Stimulated activated naive CD4-positive, alpha-beta T cell (primary cell): ENCODE data around the gene PCNX2.
"Not testable (repeated sequence)": the region's sequence is repeated elsewhere in the genome, so short reads cannot be mapped to it uniquely, and the experiment has no call there.

Experiments used
- DNase-seq, 6 experiments: peaks; one replicate each; lab custom pipeline; 2025; lab: John Stamatoyannopoulos, UW

PCNX2 gene

GRCh38 chr1:233157245-233157644, 138.3 kb downstream of the PCNX2 start:
- DNase-seq: no peak

DNA sequence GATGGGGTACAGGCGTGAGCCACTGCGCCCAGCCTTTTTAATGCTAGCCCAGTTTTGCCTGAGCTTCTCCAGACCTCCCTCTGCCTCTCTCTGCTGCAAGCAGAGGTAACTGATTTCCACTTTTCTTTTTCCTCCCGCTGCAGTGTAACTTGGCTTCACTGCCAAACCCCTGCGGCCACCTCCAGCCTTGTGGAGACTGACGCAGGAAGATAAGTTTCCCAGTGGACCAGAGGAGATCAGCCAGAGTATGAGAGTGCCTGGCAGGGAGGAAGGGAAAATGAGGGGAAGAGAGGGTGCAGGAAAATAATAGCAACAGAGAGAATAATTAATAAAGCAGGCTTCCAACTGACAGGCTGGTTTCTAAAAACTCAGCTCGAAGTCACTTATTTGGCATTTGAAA, 143.7 kb downstream of the PCNX2 start:
- DNase-seq: no peak

- no peak for DNase-seq
Observed at GRCh38 chr1:233144434-233144833, 151.1 kb downstream of the PCNX2 start.

- DNase-seq: no peak
Observed at GRCh38 chr1:233143241-233143640, 152.3 kb downstream of the PCNX2 start.

DNA sequence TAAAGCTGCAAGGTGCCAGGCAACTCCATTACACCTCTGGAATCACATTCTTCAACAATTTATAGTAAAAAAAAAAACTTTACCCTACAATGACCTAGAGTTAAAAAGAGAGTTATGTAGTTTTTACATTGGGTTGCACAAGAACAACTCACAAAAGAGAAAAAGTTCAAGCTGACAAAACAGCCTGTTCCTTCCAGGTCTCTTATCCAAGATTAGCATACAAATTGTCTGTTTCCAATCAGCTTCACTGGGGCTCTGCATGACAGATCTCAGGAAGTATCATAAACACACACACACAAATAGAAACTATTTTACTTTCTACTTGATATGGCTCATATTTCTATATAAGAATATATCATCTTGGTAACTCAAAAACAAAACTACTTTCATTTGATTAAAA, 154.6 kb downstream of the PCNX2 start:
- no peak for DNase-seq

DNA sequence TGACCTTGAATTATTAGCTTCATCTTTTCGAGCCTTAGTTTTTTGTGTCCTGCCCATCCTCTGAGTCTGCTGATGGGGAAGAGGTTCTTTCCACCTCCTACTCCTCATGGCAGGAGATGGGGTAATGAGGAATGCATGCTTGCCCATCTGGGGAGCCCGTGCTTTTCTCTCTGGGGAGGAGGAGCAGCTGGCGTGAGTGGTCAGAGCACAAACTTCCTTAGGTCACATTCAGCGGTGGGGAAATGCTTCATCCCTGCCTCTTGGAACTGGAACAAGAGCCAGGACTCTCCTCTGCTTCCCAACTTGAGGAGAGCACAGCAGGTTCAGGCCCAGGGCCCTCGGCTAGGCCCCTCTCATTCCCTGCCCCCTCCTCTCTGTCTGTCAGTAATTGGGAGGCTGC, 155.0 kb downstream of the PCNX2 start:
- DNase-seq: no peak

DNA sequence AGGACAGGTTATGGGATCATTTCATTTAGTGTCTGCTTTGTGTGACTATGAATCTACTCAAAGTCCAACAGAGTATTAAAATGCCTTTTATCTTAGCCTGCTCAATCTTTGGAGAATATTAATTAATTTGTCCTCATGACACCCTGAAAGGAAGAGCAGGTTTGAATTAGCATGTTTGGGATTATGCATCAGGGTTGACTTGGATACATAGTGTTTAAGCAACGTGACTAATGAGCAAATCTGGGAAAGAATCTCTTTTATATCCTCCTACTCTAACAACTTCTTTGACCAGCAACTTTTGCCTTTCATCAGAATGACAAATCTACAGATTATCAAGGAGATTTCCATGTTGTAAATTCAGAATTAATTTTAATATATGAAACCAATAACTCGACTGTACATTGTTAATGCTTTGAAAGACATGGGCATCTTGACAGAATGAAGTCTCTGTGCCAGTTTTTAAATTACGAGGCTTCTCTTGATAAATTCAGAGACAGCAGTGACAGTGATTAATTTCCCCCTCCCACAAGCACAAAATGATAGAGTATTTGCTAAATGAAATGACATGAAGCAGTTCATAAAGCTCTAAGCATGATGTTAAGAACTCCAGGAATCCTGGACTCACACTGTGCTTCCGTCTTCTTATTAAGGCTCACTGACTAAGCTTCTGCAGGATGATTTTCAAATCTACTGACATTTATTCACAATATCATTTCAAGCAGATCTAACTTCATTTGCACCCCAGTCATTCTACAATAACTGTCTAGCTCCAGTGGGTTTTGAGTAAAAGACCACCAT, 156.5 kb downstream of the PCNX2 start:
- no peak for DNase-seq

DNA sequence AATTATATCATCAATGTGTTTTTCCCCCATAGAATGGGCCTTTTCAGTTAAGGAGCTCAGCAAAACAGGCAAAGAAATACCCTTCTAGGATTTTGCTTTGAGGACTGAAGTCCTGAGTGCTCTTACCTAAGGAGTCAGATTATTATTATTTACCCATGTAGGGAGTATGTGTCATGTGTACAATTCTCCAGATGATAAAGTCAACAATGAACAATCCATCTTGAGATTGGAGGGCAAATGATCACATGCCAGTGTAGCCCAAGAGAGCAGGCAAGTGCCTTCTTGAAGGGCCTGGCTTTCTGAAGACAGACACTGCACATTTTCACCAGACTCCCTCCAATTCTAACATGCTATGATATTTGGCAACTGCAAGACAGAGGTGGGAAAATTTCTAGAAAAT, 159.7 kb downstream of the PCNX2 start:
- no peak for DNase-seq

DNA sequence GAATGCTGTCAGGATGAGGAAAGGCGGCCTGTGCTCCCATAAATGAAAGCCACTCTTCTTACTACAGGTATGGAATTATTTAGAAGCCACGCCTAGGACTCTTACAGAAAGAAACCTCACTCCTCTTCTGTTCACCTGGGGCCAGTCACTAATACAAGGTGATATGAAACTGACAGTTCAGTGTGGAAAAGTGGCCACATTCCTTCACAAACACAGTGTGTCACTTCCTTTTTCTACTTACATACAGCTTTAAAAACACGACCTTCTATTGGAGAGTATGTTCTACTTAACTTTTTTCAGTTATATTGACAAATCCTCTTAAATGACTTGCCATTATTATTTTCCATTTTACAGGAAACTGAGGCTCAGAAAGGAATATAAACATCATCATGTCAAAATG, 163.1 kb downstream of the PCNX2 start:
- DNase-seq: no peak

DNA sequence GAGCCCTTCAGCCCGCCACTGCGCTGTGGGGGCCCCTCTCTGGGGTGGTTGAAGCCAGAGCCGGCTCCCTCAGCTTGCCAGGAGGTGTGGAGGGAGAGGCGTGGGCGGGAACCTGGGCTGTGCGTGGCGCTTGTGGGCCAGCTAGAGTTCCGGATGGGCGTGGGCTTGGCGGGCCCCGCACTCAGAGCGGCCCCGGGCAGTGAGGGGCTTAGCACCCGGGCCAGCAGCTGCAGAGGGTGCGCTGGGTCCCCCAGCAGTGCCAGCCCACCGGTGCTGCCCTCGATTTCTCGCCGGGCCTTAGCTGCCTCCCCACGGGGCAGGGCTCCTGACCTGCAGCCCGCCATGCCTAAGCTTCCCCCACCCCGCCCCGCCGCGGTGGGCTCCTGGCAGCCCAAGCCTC, 166.5 kb downstream of the PCNX2 start:
- not testable (repeated sequence) for DNase-seq

DNA sequence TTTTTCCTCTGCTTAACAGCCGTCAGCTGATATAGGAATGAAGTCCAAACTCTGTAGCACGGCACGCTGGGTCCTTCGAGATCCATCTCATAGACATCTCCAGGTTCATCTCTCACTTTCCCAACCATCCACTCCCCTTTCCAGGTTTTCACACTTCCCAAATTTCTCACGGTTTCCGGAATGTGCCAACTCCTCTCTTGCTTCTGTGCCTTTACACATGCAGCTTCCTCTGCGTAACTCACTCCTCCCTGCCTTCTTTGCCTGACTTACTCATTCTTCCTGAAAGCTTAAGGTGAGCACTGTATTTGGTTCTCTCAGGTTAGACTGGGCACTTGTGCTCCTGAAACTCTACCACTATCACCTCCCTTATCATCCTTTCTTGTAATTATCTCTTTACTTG, 168.4 kb downstream of the PCNX2 start:
- no peak for DNase-seq

GRCh38 chr1:233122779-233123178, 172.7 kb downstream of the PCNX2 start:
- DNase-seq: no peak

DNA sequence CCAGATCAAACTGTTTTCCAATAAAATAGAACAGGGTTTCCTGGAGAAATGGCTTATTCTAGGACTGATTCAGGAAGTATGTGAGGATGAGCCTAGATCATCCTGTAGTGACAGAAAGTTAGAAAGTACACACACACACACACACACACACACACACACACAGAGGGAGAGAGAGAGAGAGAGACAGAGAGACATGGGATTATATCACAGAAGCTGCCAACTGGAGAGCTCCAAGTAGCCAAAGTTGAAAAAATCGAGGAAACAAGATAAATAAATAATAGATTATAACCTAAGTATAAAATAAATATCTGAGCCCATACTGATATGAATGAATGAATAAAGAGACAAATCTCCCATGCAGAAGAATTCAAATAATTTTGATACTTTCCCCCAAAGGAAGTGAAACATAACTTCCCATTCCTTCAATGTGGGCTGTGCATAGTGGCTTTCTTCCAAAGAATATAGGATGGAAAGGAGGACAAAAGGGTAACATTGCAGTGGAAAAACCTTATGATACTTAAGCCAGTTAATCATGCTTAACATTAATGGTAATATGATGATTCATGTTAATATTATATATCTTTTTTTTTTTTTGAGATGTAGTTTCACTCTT, 173.5 kb downstream of the PCNX2 start:
- no peak for DNase-seq

GRCh38 chr1:233114860-233115259, 180.7 kb downstream of the PCNX2 start:
- DNase-seq: no peak

DNA sequence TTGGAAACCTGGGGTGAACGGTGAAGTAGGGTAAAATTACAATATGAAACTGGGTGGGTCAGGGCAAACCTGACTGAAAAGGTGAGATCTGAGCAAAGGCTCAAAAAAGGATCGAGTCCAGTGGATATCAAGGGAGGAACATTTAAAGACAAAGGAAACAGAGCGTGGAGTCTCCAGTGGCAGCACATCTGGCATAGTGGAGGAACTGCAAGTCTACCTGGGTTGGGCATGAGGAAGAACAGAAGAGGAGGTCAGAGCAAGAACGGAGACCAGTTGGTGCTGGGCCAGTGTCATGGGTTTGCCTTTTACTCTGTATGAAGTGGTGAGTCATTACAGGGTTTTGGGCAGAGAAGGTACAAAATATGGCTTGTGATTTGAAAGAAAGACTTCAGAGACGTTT, 181.4 kb downstream of the PCNX2 start:
- no peak for DNase-seq

- no peak for DNase-seq
Observed at GRCh38 chr1:233113009-233113879, 182.3 kb downstream of the PCNX2 start.

GRCh38 chr1:233112186-233113008, 183.1 kb downstream of the PCNX2 start:
- no peak for DNase-seq

- DNase-seq: no peak
Observed at GRCh38 chr1:233111731-233112130, 183.8 kb downstream of the PCNX2 start.

- DNase-seq: no peak
Observed at GRCh38 chr1:233109096-233109495, 186.4 kb downstream of the PCNX2 start.

DNA sequence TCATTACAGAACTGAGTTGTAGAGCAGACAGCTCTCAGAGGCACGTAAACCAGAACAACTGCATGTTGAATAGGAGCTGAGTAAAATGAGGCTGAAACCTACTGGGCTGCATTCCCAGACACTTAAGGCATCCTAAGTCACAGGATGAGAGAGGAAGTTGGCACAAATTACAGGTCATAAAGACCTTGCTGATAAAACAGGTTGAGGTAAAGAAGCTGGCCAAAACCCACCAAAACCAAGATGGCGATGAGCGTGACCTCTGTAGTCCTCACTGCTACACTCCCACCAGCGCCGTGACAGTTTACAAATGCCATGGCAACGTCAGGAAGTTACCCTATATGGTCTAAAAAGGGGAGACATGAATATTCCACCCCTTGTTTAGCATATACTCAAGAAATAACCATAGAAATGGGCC, 187.8 kb downstream of the PCNX2 start:
- not testable (repeated sequence) for DNase-seq

GRCh38 chr1:233107130-233107660, 188.3 kb downstream of the PCNX2 start:
- DNase-seq: no peak

GRCh38 chr1:233105225-233105624, 190.3 kb downstream of the PCNX2 start:
- DNase-seq: no peak
